Hepatocyte (in vitro differentiated cells): ENCODE measurements around the gene ANAPC15. TPM values are rescaled to one million over a fixed set of nuclear protein-coding genes. Genes with fewer than 3 reads are reported as not detected.

Source experiments
- DNase-seq: peaks from one replicate; pipeline ENCODE4 v3.0.0-alpha.2; 2016; ENCODE audit warnings: low spot score
- H2AFZ ChIP-seq: fragments of 200-600 bp; sonication (generic); 2 replicates; pipeline ENCODE4 v1.6.0; 2016; ENCODE audit warnings: antibody characterized with exemption, mild to moderate bottlenecking
- H3K27ac ChIP-seq: fragments of 200-600 bp; sonication (generic); 2 replicates; pipeline ENCODE4 v1.5.1; 2016; ENCODE audit warnings: mild to moderate bottlenecking
- H3K27me3 ChIP-seq: fragments of 200-600 bp; sonication (generic); 2 replicates; pipeline ENCODE4 v1.6.1; 2016
- H3K36me3 ChIP-seq: fragments of 200-600 bp; sonication (generic); replicated peaks from 2 replicates; pipeline ENCODE4 v1.5.1; 2016; ENCODE audit warnings: low read depth; ENCODE audit not compliant: insufficient read depth
- H3K4me1 ChIP-seq: fragments of 200-600 bp; sonication (generic); 2 replicates; pipeline ENCODE4 v1.5.1; 2016; ENCODE audit warnings: mild to moderate bottlenecking, moderate library complexity; ENCODE audit not compliant: insufficient read depth
- H3K4me2 ChIP-seq: fragments of 200-600 bp; sonication (generic); 2 replicates; pipeline ENCODE4 v1.6.0; 2016
- H3K4me3 ChIP-seq: fragments of 200-600 bp; sonication (generic); 2 replicates; pipeline ENCODE4 v1.5.1; 2016; ENCODE audit warnings: mild to moderate bottlenecking
- H3K79me2 ChIP-seq: fragments of 200-600 bp; sonication (generic); 2 replicates; pipeline ENCODE4 v1.6.0; 2017; ENCODE audit warnings: mild to moderate bottlenecking
- H3K9me2 ChIP-seq: fragments of 200-600 bp; sonication (generic); replicated peaks from 2 replicates; pipeline ENCODE4 v1.6.0; 2017; ENCODE audit warnings: mild to moderate bottlenecking; ENCODE audit not compliant: insufficient read depth
- H3K9me3 ChIP-seq: fragments of 200-600 bp; sonication (generic); 2 replicates; pipeline ENCODE4 v1.5.1; 2016; ENCODE audit warnings: low read depth, mild to moderate bottlenecking
- H4K20me1 ChIP-seq: fragments of 200-600 bp; sonication (generic); 2 replicates; pipeline ENCODE4 v1.6.0; 2016; ENCODE audit warnings: mild to moderate bottlenecking; ENCODE audit not compliant: insufficient read depth, poor library complexity, severe bottlenecking
- CTCF ChIP-seq: fragments of 200-600 bp; sonication (generic); IDR thresholded peaks from 2 replicates; pipeline ENCODE4 v1.5.1; 2016; ENCODE audit warnings: antibody characterized with exemption, mild to moderate bottlenecking; ENCODE audit not compliant: poor library complexity
- EZH2 ChIP-seq: fragments of 200-600 bp; sonication (generic); IDR thresholded peaks from 2 replicates; pipeline ENCODE4 v1.6.1; 2016; ENCODE audit warnings: antibody characterized with exemption, mild to moderate bottlenecking, borderline replicate concordance
- EZH2phosphoT487 ChIP-seq: fragments of 200-600 bp; sonication (generic); IDR thresholded peaks from one replicate; pipeline ENCODE4 v1.6.1; 2018; ENCODE audit warnings: antibody characterized with exemption, mild to moderate bottlenecking, low read depth, moderate library complexity; ENCODE audit not compliant: unreplicated experiment, severe bottlenecking
- WGBS: methylation state at CpG from one replicate; pipeline ENCODE4 v1.1.6; 2016; ENCODE audit warnings: low lambda C conversion rate; ENCODE audit errors: missing lambda C conversion rate; 5-methylcytosine and 5-hydroxymethylcytosine counted together
- polyA plus RNA-seq: library from polyadenylated mRNA; unstranded; fragments of >200 nt; fragmentation: Nextera tagmentation; extraction: Ambion mirVana; gene quantifications from 2 replicates; pipeline ENCODE4 v1.2.1, GENCODE V29; 2016
- total RNA-seq: library from RNA; depleted of rRNA; stranded (reverse); fragments of >200 nt; gene quantifications from 2 replicates; pipeline ENCODE4 v1.2.3, GENCODE V29; 2014

Gene ANAPC15
- total and polyA plus RNA-seq, 2 experiments from 2014 or later: 17.6 to 42.5 TPM

- WGBS: 91% methylated on average over 11 of the region's 11 CpGs
- H2AFZ ChIP-seq: peak overlapping the region; percentile 62
These were observed 8.7 kb downstream of the ANAPC15 start for GRCh38 chr11:72103754-72104167.

GRCh38 chr11:72102946-72103753, 9.3 kb downstream of the ANAPC15 start, which contains the start of gene LAMTOR1:
Gene LAMTOR1, minus strand, starts transcription at chr11:72103297. Its CDS starts 73 bp downstream, at chr11:72103224.
- no peaks in the 10 kb centered on the region for H3K9me3 ChIP-seq
- peak within 1 kb of the TSS; percentile 62 for H2AFZ ChIP-seq
- no peaks in the 10 kb centered on the region for H3K9me2 ChIP-seq
- H3K4me2 ChIP-seq: peak within 1 kb of the TSS; percentile 88
- peak within 1 kb of the TSS; percentile 81 for H3K4me3 ChIP-seq
- H3K36me3 ChIP-seq: no peaks in the 10 kb centered on the region
- peak; percentile 28 for TF ChIP-seq CTCF
- no peak for TF ChIP-seq EZH2
- peak; percentile 100 for DNase-seq
- H4K20me1 ChIP-seq: no peaks in the 10 kb centered on the region
- no peaks in the 10 kb centered on the region for H3K27me3 ChIP-seq
- H3K27ac ChIP-seq: peak within 1 kb of the TSS; percentile 97
- WGBS: 6% methylated on average over 41 of the region's 64 CpGs
- H3K4me1 ChIP-seq: peaks cover 22% of the 10 kb centered on the region
- H3K79me2 ChIP-seq: peaks cover 37% of the 10 kb centered on the region

More at GRCh38 chr11:72103754-72104167, 8.7 kb downstream of the ANAPC15 start:
- H3K79me2 ChIP-seq: peaks cover 37% of the 10 kb centered on the region
- no peak overlapping the region for H3K4me3 ChIP-seq
- H3K4me1 ChIP-seq: peaks cover 22% of the 10 kb centered on the region
- no peak for TF ChIP-seq EZH2
- H4K20me1 ChIP-seq: no peaks in the 10 kb centered on the region
- no peaks in the 10 kb centered on the region for H3K9me2 ChIP-seq
- no peak for DNase-seq
- H3K27ac ChIP-seq: peak overlapping the region; percentile 95
- H3K36me3 ChIP-seq: no peaks in the 10 kb centered on the region
- peak overlapping the region; percentile 78 for H3K4me2 ChIP-seq
- no peaks in the 10 kb centered on the region for H3K27me3 ChIP-seq
- no peaks in the 10 kb centered on the region for H3K9me3 ChIP-seq

GRCh38 chr11:72102631-72102945, 9.9 kb downstream of the ANAPC15 start:
- no peaks in the 10 kb centered on the region for H3K27me3 ChIP-seq
- peak overlapping the region; percentile 97 for H3K27ac ChIP-seq
- TF ChIP-seq EZH2: no peak
- TF ChIP-seq CTCF: no peak
- no peak for TF ChIP-seq EZH2phosphoT487
- no peaks in the 10 kb centered on the region for H3K9me2 ChIP-seq
- H3K9me3 ChIP-seq: no peaks in the 10 kb centered on the region
- 7% methylated on average over 9 of the region's 9 CpGs for WGBS
- H3K4me2 ChIP-seq: peak overlapping the region; percentile 88
- peak overlapping the region; percentile 53 for H2AFZ ChIP-seq
- H3K79me2 ChIP-seq: peaks cover 37% of the 10 kb centered on the region
- H4K20me1 ChIP-seq: no peaks in the 10 kb centered on the region
- no peak for DNase-seq
- H3K36me3 ChIP-seq: no peaks in the 10 kb centered on the region
- H3K4me3 ChIP-seq: peak overlapping the region; percentile 81
- peaks cover 22% of the 10 kb centered on the region for H3K4me1 ChIP-seq

- Histone ChIP-seq H2AFZ (no peak overlapping the region), H3K9me2 (no peaks in the 10 kb centered on the region), H3K4me1 (peaks cover 22% of the 10 kb centered on the region), H4K20me1 (no peaks in the 10 kb centered on the region), H3K27ac (peak overlapping the region; percentile 97), H3K4me2 (peak overlapping the region; percentile 88), H3K27me3 (no peaks in the 10 kb centered on the region), H3K36me3 (no peaks in the 10 kb centered on the region), H3K79me2 (peaks cover 37% of the 10 kb centered on the region), H3K9me3 (no peaks in the 10 kb centered on the region), H3K4me3 (peak overlapping the region; percentile 81)
- 53% methylated on average over 4 of the region's 4 CpGs for WGBS
- no peak for DNase-seq
- no peak for TF ChIP-seq CTCF
- no peak for TF ChIP-seq EZH2phosphoT487
- no peak for TF ChIP-seq EZH2
These were observed 10.3 kb downstream of the ANAPC15 start for GRCh38 chr11:72102162-72102561.
